Adrenal gland (tissue), 5 donors: ENCODE data around the gene DNAAF3.

Experiments
- POLR2A ChIP-seq, 2 donors: fragments of 450-650 bp; IDR thresholded peaks; one replicate each; pipeline ENCODE4 v1.6.1; 2017; ENCODE audit warnings: antibody characterized with exemption in 2 of 2, mild to moderate bottlenecking in 2 of 2, moderate library complexity in 1 of 2
- TF ChIP-seq, protein P1 (sequence below), 6 experiments: fragments of 450-650 bp in 4 of 6; fragments of 200-600 bp in 2 of 6; sonication (generic) in 1 of 6; IDR thresholded peaks; 1 replicate in 5 of 6; 2 replicates in 1 of 6; pipeline versions ENCODE4 v1.5.1 to v1.8.0; 2016 to 2021; ENCODE audit warnings: antibody characterized with exemption in 6 of 6, mild to moderate bottlenecking in 2 of 6, moderate library complexity in 1 of 6
- donor health status: DM: no; HTN: no; CAD: no.

DNA sequence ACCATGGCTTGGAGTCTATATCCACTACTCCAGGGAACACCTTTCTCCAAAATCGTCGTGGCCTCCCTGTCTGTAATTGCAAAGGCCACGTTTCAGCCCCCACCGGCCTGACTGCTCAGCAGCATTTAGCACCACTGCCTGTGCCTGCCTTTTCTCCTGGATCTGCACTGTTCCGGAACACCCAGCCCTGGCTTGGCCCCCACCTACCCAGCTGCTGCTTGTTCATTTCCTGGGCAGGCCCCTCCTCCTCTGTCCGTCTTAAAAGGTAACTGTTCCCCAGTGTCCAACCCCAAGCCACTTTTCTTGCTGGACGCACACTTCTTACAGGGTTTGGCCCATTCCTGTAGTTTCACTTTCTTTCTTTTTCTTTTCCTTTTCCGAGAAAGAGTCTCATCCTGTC, 22.2 kb upstream of the DNAAF3 start:
- TF ChIP-seq, protein P1, sequence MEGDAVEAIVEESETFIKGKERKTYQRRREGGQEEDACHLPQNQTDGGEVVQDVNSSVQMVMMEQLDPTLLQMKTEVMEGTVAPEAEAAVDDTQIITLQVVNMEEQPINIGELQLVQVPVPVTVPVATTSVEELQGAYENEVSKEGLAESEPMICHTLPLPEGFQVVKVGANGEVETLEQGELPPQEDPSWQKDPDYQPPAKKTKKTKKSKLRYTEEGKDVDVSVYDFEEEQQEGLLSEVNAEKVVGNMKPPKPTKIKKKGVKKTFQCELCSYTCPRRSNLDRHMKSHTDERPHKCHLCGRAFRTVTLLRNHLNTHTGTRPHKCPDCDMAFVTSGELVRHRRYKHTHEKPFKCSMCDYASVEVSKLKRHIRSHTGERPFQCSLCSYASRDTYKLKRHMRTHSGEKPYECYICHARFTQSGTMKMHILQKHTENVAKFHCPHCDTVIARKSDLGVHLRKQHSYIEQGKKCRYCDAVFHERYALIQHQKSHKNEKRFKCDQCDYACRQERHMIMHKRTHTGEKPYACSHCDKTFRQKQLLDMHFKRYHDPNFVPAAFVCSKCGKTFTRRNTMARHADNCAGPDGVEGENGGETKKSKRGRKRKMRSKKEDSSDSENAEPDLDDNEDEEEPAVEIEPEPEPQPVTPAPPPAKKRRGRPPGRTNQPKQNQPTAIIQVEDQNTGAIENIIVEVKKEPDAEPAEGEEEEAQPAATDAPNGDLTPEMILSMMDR (IDR thresholded peaks at IDR 0.05): no peak
- no peak for TF ChIP-seq POLR2A (IDR thresholded peaks at IDR 0.05)
